Astrocyte (in vitro differentiated cells and primary cell): ENCODE measurements around the gene CAMK1D. TPM values are rescaled to one million over a fixed set of nuclear protein-coding genes. Genes with fewer than 3 reads are reported as not detected.

Experiments
- DNase-seq: peaks from one replicate; pipeline ENCODE4 v3.0.0-alpha.2; 2010; ENCODE audit warnings: low read depth
- FAIRE-seq: peaks from 2 replicates; lab custom pipeline; 2011; peaks lifted over from hg19 to GRCh38; lab: Jason Lieb, UNC
- H2AFZ ChIP-seq: 2 replicates; pipeline ENCODE4 v1.6.0; 2012; ENCODE audit warnings: low read depth, low read length, inconsistent platforms
- H3K27ac ChIP-seq: 2 replicates; pipeline ENCODE4 v1.5.1; 2011; ENCODE audit warnings: low read depth, low read length, inconsistent platforms
- H3K27me3 ChIP-seq: 2 replicates; pipeline ENCODE4 v1.6.0; 2011; ENCODE audit warnings: low read length, inconsistent platforms; ENCODE audit not compliant: insufficient read depth
- H3K36me3 ChIP-seq: 2 replicates; pipeline ENCODE4 v1.5.1; 2011; ENCODE audit warnings: low read length, inconsistent platforms; ENCODE audit not compliant: insufficient read depth
- H3K4me1 ChIP-seq: 2 replicates; pipeline ENCODE4 v1.5.1; 2011; ENCODE audit warnings: low read length, inconsistent platforms; ENCODE audit not compliant: insufficient read depth
- H3K4me2 ChIP-seq: 2 replicates; pipeline ENCODE4 v1.6.0; 2012; ENCODE audit warnings: low read length, inconsistent platforms
- H3K4me3 ChIP-seq: 2 replicates; pipeline ENCODE4 v1.5.1; 2011; ENCODE audit warnings: low read depth, mild to moderate bottlenecking, low read length, inconsistent platforms; ENCODE audit not compliant: insufficient read depth
- H3K79me2 ChIP-seq: 2 replicates; pipeline ENCODE4 v1.6.0; 2012; ENCODE audit warnings: mild to moderate bottlenecking, low read length, inconsistent platforms; ENCODE audit not compliant: insufficient read depth
- H3K9ac ChIP-seq: 2 replicates; pipeline ENCODE4 v1.6.0; 2012; ENCODE audit warnings: mild to moderate bottlenecking, low read length, inconsistent platforms
- H3K9me3 ChIP-seq: 2 replicates; pipeline ENCODE4 v1.5.1; 2012; ENCODE audit warnings: low read depth, mild to moderate bottlenecking, low read length, inconsistent platforms; ENCODE audit not compliant: insufficient read depth
- H4K20me1 ChIP-seq: 2 replicates; pipeline ENCODE4 v1.6.0; 2012; ENCODE audit warnings: low read length, inconsistent platforms; ENCODE audit not compliant: insufficient read depth
- H3K27ac Mint-ChIP-seq: one replicate; pipeline ENCODE4 v1.8.0; 2021; ENCODE audit warnings: mild to moderate bottlenecking, mixed read lengths; ENCODE audit not compliant: unreplicated experiment
- H3K27me3 Mint-ChIP-seq: one replicate; pipeline ENCODE4 v1.8.0; 2021; ENCODE audit warnings: low read depth, mixed read lengths; ENCODE audit not compliant: unreplicated experiment
- H3K36me3 Mint-ChIP-seq: one replicate; pipeline ENCODE4 v1.8.0; 2021; ENCODE audit warnings: low read depth, mixed read lengths; ENCODE audit not compliant: unreplicated experiment
- H3K4me1 Mint-ChIP-seq: one replicate; pipeline ENCODE4 v1.8.0; 2021; ENCODE audit warnings: low read depth, mixed read lengths; ENCODE audit not compliant: unreplicated experiment
- H3K4me3 Mint-ChIP-seq: one replicate; pipeline ENCODE4 v1.8.0; 2021; ENCODE audit warnings: mild to moderate bottlenecking, moderate library complexity, mixed read lengths; ENCODE audit not compliant: unreplicated experiment
- H3K9me3 Mint-ChIP-seq: one replicate; pipeline ENCODE4 v1.8.0; 2021; ENCODE audit warnings: mild to moderate bottlenecking, mixed read lengths; ENCODE audit not compliant: unreplicated experiment
- CTCF ChIP-seq: IDR thresholded peaks from 2 replicates; pipeline ENCODE4 v1.5.1; 2011; ENCODE audit warnings: low read depth, mild to moderate bottlenecking, inconsistent platforms, low read length, moderate library complexity; ENCODE audit not compliant: insufficient read depth
- EZH2 ChIP-seq: IDR thresholded peaks from 2 replicates; pipeline ENCODE4 v1.6.1; 2012; ENCODE audit warnings: mild to moderate bottlenecking, low read length, inconsistent platforms; ENCODE audit not compliant: insufficient read depth
- total RNA-seq: library from RNA; stranded (reverse); gene quantifications from 2 replicates; pipeline ENCODE4 v1.2.1, GENCODE V29; 2021

Gene CAMK1D
- total RNA-seq, 1 donor from 2014 or later: 23.6 TPM

- FAIRE-seq: no peak
- H3K27me3 ChIP-seq: no peaks in the 10 kb centered on the region
- TF ChIP-seq CTCF: no peak
- no peak for TF ChIP-seq EZH2
- DNase-seq: no peak
- H2AFZ ChIP-seq: no peak overlapping the region
- no peaks in the 10 kb centered on the region for H3K36me3 ChIP-seq
- H3K27ac Mint-ChIP-seq: no peak overlapping the region
- H3K79me2 ChIP-seq: no peaks in the 10 kb centered on the region
- no peaks in the 10 kb centered on the region for H3K9me3 Mint-ChIP-seq
- no peaks in the 10 kb centered on the region for H3K9me3 ChIP-seq
- no peak overlapping the region for H3K4me3 ChIP-seq
- H3K27me3 Mint-ChIP-seq: no peaks in the 10 kb centered on the region
- no peak overlapping the region for H3K4me3 Mint-ChIP-seq
- no peaks in the 10 kb centered on the region for H3K4me1 ChIP-seq
- no peak overlapping the region for H3K4me2 ChIP-seq
- H3K9ac ChIP-seq: no peak overlapping the region
- peaks cover 1% of the 10 kb centered on the region for H3K4me1 Mint-ChIP-seq
- H3K27ac ChIP-seq: no peak overlapping the region
- H4K20me1 ChIP-seq: peaks cover 7% of the 10 kb centered on the region
- peaks cover 2% of the 10 kb centered on the region for H3K36me3 Mint-ChIP-seq
Measured at GRCh38 chr10:12660812-12661211, 311.5 kb downstream of the CAMK1D start.

- Histone ChIP-seq H3K4me1 (no peaks in the 10 kb centered on the region), H3K9me3 (no peaks in the 10 kb centered on the region), H4K20me1 (peaks cover 7% of the 10 kb centered on the region), H3K79me2 (no peaks in the 10 kb centered on the region), H2AFZ (no peak overlapping the region), H3K9ac (no peak overlapping the region), H3K36me3 (peaks cover 1% of the 10 kb centered on the region), H3K4me2 (no peak overlapping the region), H3K27me3 (no peaks in the 10 kb centered on the region), H3K27ac (no peak overlapping the region), H3K4me3 (no peak overlapping the region)
- peaks cover 2% of the 10 kb centered on the region for H3K36me3 Mint-ChIP-seq
- H3K27me3 Mint-ChIP-seq: no peaks in the 10 kb centered on the region
- no peak for DNase-seq
- no peaks in the 10 kb centered on the region for H3K9me3 Mint-ChIP-seq
- H3K4me3 Mint-ChIP-seq: no peak overlapping the region
- TF ChIP-seq CTCF (no peak), EZH2 (no peak)
- FAIRE-seq: no peak
- H3K27ac Mint-ChIP-seq: no peak overlapping the region
- peaks cover 1% of the 10 kb centered on the region for H3K4me1 Mint-ChIP-seq
Measured at GRCh38 chr10:12661671-12662070, 312.3 kb downstream of the CAMK1D start.

- Histone ChIP-seq H3K79me2 (no peaks in the 10 kb centered on the region), H4K20me1 (peaks cover 7% of the 10 kb centered on the region), H2AFZ (no peak overlapping the region), H3K4me2 (no peak overlapping the region), H3K27ac (no peak overlapping the region), H3K4me1 (no peaks in the 10 kb centered on the region), H3K9me3 (no peaks in the 10 kb centered on the region), H3K36me3 (peaks cover 3% of the 10 kb centered on the region), H3K27me3 (no peaks in the 10 kb centered on the region), H3K9ac (no peak overlapping the region), H3K4me3 (no peak overlapping the region)
- Mint-ChIP-seq H3K36me3 (peaks cover 7% of the 10 kb centered on the region), H3K4me3 (no peak overlapping the region), H3K27ac (no peak overlapping the region), H3K9me3 (no peaks in the 10 kb centered on the region), H3K4me1 (peaks cover 1% of the 10 kb centered on the region), H3K27me3 (no peaks in the 10 kb centered on the region)
- FAIRE-seq (no peak), DNase-seq (no peak)
- TF ChIP-seq CTCF (no peak), EZH2 (no peak)
Measured at GRCh38 chr10:12663863-12664262, 314.5 kb downstream of the CAMK1D start.
